IPS-NIHi7 (cell line): ENCODE data around the gene CMBL.
"Not testable (repeated sequence)": the region's sequence is repeated elsewhere in the genome, so short reads cannot be mapped to it uniquely, and the experiment has no call there.

ENCODE experiments used
- DNase-seq: peaks from one replicate; pipeline ENCODE4 v3.0.0; 2012; ENCODE audit warnings: mixed read lengths; ENCODE audit errors: extremely low spot score

The CMBL gene

DNA sequence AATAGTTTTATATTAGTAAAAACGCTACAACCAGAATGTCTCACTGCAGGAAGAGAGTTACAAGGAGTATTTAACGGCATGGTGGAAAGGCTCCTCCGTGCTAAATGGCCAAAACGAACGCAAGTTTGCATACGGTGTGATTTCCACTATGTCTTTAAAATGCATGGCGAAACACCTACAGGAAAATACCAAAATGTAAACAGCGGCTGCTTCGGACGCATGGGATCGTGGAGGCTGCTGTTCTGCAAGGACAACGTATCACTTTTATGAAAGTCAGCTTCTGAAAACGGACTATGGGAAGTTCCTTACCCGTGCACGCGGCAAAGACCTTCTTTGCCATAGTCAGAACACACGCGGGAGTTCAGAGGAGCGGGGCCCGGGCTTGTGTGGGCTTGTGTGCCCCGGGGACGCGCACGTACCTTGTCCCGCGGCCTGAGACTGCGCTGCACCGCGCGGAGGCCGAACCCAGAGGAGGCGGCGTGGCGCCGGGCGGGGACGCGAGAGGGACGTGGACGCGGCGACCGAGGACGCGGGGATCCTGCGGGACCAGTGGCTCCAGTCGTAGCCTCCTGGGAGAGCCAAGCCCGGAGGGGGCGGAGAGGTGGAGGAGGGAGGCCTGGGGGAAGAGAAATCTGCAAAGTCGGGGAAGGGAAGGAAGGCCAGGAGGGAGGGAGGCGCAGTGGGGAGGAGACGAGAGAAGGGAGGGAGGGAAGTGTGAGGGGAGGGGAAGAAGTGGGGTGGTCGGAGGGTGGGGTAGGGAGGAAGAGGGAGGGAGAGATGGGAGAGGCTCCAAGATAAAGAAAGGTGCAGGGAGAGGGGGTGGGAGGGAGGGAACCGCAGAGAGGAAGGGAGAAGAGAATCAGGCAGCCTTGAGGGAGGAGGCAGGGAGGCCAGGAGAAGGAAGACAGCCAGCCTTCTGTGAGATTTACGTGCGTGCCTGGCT is at the start of gene CMBL:
CMBL (minus strand) TSS at position 697 of the 943 bp plus-strand sequence. CDS start 17,140 bp downstream, outside the sequence.
- DNase-seq = peak; percentile 72

GRCh38 chr5:10355071-10355889 is 47.6 kb upstream of the CMBL start:
- DNase-seq = no peak

- DNase-seq = peak; percentile 28
Observed at GRCh38 chr5:10354048-10354872, 46.6 kb upstream of the CMBL start.

GRCh38 chr5:10353241-10354047 is 45.7 kb upstream of the CMBL start, which contains the start of gene MARCHF6:
TSS of gene MARCHF6 (plus strand) at chr5:10353695. CDS start at chr5:10353899, 204 bp downstream.
- DNase-seq = peak; percentile 90

GRCh38 chr5:10352430-10353240 is 44.9 kb upstream of the CMBL start:
- peak; percentile 29 for DNase-seq

GRCh38 chr5:10351919-10352318 is 44.2 kb upstream of the CMBL start:
- DNase-seq = no peak

GRCh38 chr5:10351199-10351905 is 43.6 kb upstream of the CMBL start:
- DNase-seq = no peak

DNA sequence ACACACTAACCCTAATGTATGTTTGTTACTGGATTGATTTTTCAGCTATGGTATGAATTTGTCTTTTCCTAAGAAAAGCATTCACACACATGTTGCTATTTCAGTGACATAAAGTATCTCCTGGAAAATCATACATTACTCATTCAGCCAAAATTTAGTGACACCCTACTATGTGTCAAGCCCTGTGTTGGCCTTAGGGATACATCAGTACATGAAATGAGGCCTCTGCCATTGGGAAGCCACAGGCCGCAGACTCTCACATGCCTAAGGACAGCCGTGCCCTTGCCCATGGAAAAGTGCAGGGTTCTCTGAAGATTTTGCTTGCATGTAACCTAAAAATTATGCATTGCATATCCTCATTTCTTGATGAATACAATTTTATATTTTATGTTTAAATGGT is 40.6 kb upstream of the CMBL start:
- no peak for DNase-seq

- not testable (repeated sequence) for DNase-seq
Observed at GRCh38 chr5:10344461-10345106, 36.9 kb upstream of the CMBL start.

- no peak for DNase-seq
Observed at GRCh38 chr5:10343486-10343885, 35.8 kb upstream of the CMBL start.

GRCh38 chr5:10339958-10340357 is 32.3 kb upstream of the CMBL start:
- DNase-seq = no peak

GRCh38 chr5:10339058-10339811 is 31.5 kb upstream of the CMBL start:
- peak; percentile 29 for DNase-seq

GRCh38 chr5:10338686-10339057 is 31.0 kb upstream of the CMBL start:
- DNase-seq = no peak

DNA sequence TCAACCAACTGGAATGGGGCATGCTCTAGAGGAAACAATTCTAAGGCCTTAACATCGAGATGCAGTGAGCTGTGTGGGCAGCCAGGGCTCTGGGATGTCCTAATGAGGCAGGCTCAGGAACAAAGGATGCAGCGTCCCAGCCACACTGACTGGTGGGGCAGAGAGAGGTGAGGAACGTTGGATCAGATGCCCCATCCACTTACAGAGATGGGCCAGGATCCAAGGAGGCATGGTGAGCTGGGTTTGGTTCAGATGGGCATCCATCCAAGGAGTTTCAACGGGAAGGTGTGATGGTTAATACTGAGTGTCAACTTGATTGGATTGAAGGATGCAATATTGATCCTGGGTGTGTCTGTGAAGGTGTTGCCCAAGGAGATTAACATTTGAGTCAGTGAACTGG is 30.3 kb upstream of the CMBL start:
- DNase-seq = no peak

- no peak for DNase-seq
Observed at GRCh38 chr5:10337107-10337506, 29.4 kb upstream of the CMBL start.

GRCh38 chr5:10335711-10336470 is 28.2 kb upstream of the CMBL start:
- DNase-seq = no peak

GRCh38 chr5:10334831-10335230 is 27.1 kb upstream of the CMBL start:
- DNase-seq = no peak
